Ovary (tissue), 3 donors: ENCODE data around the gene TMEM117.

Source experiments
- CTCF ChIP-seq, 3 donors: fragments of 450-650 bp in 2 of 3; fragments of 200-600 bp in 1 of 3; IDR thresholded peaks; one replicate each; pipeline versions ENCODE4 v1.5.1 to v1.8.0; 2016 to 2022; ENCODE audit warnings: antibody characterized with exemption in 3 of 3, mild to moderate bottlenecking in 1 of 3
- EP300 ChIP-seq: sonication (generic); formaldehyde crosslinking; IDR thresholded peaks from one replicate; pipeline ENCODE4 v1.6.1; 2017; ENCODE audit warnings: antibody characterized with exemption
- POLR2A ChIP-seq: fragments of 450-650 bp; IDR thresholded peaks from one replicate; pipeline ENCODE4 v1.6.1; 2017; ENCODE audit warnings: antibody characterized with exemption, mild to moderate bottlenecking, moderate library complexity
- donor health status: DM: no; HTN: no; CAD: no.

- TF ChIP-seq CTCF (IDR thresholded peaks at IDR 0.05) (no peak), POLR2A (no peak), EP300 (no peak)
These were observed 499.1 kb downstream of the TMEM117 start for GRCh38 chr12:44335030-44335429.
